Prostate gland (tissue), 2 donors: Measurements from ENCODE around the gene PODN. TPM values are rescaled to one million over a fixed set of nuclear protein-coding genes. Genes with fewer than 3 reads are reported as not detected.

Source experiments
- DNase-seq: peaks from one replicate; pipeline ENCODE4 v3.0.0-alpha.2; 2019; ENCODE audit warnings: low spot score
- H3K27ac ChIP-seq, 2 donors: fragments of 200-600 bp; sonication (generic); 2 replicates each; pipeline ENCODE4 v1.5.1; 2017 to 2019
- H3K27me3 ChIP-seq: fragments of 200-600 bp; sonication (generic); replicated peaks from 2 replicates; pipeline ENCODE4 v1.5.1; 2019; ENCODE audit not compliant: insufficient read depth
- H3K36me3 ChIP-seq, 2 donors: fragments of 200-600 bp; sonication (generic); 1 replicate in 1 of 2; 2 replicates in 1 of 2; pipeline versions ENCODE4 v1.5.1 to v1.8.1; 2017 to 2019
- H3K4me1 ChIP-seq: fragments of 200-600 bp; sonication (generic); replicated peaks from 2 replicates; pipeline ENCODE4 v1.5.1; 2019
- H3K4me3 ChIP-seq, 2 donors: fragments of 200-600 bp; sonication (generic); 2 replicates each; pipeline ENCODE4 v1.5.1; 2017 to 2019
- H3K9me3 ChIP-seq: fragments of 200-600 bp; sonication (generic); 2 replicates; pipeline ENCODE4 v1.5.1; 2017
- POLR2A ChIP-seq: fragments of 450-650 bp; IDR thresholded peaks from one replicate; pipeline ENCODE4 v1.6.1; 2016; ENCODE audit warnings: antibody characterized with exemption, mild to moderate bottlenecking
- POLR2AphosphoS5 ChIP-seq: sonication (generic); formaldehyde crosslinking; IDR thresholded peaks from one replicate; pipeline ENCODE4 v1.6.1; 2017; ENCODE audit warnings: antibody characterized with exemption
- WGBS: methylation state at CpG from one replicate; pipeline ENCODE4 v1.1.5; 2018; 5-methylcytosine and 5-hydroxymethylcytosine counted together
- intact Hi-C: fragments of 100-400 bp; cut with DNase I; formaldehyde crosslinking; loops from one replicate; pipeline ENCODE4 v1.14.2; 2022
- total RNA-seq, 2 donors: library from RNA; depleted of rRNA; stranded (reverse); fragments of >200 nt; gene quantifications; one replicate each; pipeline ENCODE4 v1.1.0, GENCODE V29; 2016
- TF ChIP-seq, protein P1 (sequence below), 4 experiments: fragments of 200-600 bp in 2 of 4; fragments of 450-650 bp in 2 of 4; sonication (generic) in 2 of 4; IDR thresholded peaks; 1 replicate in 3 of 4; 2 replicates in 1 of 4; pipeline ENCODE4 v1.5.1; 2016 to 2019; ENCODE audit warnings: antibody characterized with exemption in 4 of 4, mild to moderate bottlenecking in 2 of 4, moderate library complexity in 2 of 4

Gene PODN
- total RNA-seq, 2 donors from 2014 or later: 11.6 to 92.7 TPM

GRCh38 chr1:53061123-53061858 is 722 bp upstream of the PODN start:
- intact Hi-C loops: no loop called here

DNA sequence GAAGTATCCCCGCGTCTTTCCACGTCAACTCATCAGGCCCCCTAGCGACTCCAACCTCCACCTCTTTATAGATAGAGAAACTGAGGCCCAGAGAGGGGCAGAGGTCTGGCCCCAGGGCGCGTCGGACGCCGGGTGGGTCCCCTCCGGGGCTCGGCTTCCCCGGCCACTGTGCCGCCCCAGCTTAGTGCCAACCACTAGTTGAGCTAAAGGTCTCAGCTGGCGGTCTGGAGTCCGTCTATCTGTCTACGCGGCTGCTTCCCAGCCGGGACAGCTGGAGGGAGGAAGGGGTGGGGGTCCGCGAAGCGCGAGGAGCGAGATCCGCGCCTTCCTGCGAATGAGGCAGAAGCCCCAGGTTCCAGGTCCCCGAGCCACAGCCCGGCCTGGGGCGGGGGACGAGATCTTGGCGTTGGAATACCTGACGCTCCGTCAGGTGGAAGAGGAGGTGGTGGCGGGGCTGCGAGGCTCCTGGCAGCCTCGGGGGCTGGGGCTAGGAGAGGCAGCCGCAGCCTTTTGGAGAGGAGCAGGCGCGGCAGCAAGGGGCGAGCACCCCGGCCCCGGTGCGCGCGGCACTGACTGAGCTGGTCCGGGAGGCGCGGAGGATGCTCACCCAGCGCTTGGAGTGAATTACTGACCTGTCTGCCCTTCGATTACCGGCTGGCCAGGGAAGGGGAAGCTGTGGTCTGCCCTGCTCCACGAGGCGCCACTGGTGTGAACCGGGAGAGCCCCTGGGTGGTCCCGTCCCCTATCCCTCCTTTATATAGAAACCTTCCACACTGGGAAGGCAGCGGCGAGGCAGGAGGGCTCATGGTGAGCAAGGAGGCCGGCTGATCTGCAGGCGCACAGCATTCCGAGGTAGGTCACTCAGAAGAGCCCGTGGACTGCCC is 937 bp downstream of the PODN start:
- peak overlapping the region; percentile 46 to 49 for H3K4me3 ChIP-seq
- no peak for DNase-seq
- peaks cover 4% of the 10 kb centered on the region for H3K27me3 ChIP-seq
- no peaks in the 10 kb centered on the region for H3K9me3 ChIP-seq
- no peaks in the 10 kb centered on the region for H3K36me3 ChIP-seq
- intact Hi-C loops: no loop called here
- TF ChIP-seq, protein P1, sequence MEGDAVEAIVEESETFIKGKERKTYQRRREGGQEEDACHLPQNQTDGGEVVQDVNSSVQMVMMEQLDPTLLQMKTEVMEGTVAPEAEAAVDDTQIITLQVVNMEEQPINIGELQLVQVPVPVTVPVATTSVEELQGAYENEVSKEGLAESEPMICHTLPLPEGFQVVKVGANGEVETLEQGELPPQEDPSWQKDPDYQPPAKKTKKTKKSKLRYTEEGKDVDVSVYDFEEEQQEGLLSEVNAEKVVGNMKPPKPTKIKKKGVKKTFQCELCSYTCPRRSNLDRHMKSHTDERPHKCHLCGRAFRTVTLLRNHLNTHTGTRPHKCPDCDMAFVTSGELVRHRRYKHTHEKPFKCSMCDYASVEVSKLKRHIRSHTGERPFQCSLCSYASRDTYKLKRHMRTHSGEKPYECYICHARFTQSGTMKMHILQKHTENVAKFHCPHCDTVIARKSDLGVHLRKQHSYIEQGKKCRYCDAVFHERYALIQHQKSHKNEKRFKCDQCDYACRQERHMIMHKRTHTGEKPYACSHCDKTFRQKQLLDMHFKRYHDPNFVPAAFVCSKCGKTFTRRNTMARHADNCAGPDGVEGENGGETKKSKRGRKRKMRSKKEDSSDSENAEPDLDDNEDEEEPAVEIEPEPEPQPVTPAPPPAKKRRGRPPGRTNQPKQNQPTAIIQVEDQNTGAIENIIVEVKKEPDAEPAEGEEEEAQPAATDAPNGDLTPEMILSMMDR (IDR thresholded peaks at IDR 0.05): no peak
- TF ChIP-seq POLR2AphosphoS5 (no peak), POLR2A (no peak)
- peak overlapping the region; percentile 68 to 73 for H3K27ac ChIP-seq
- 20% methylated on average over 49 of the region's 61 CpGs for WGBS
- no peaks in the 10 kb centered on the region for H3K4me1 ChIP-seq

More at GRCh38 chr1:53061123-53061858, 722 bp upstream of the PODN start:
- Histone ChIP-seq H3K4me3 (peak overlapping the region; percentile 46 to 49), H3K4me1 (peaks cover 3% of the 10 kb centered on the region), H3K27me3 (peaks cover 4% of the 10 kb centered on the region), H3K36me3 (no peaks in the 10 kb centered on the region), H3K9me3 (no peaks in the 10 kb centered on the region), H3K27ac (peak overlapping the region; percentile 68 to 73)
- WGBS: 33% methylated on average over 19 of the region's 19 CpGs
- TF ChIP-seq, protein P1 (IDR thresholded peaks at IDR 0.05): no peak
- no peak for DNase-seq

DNA sequence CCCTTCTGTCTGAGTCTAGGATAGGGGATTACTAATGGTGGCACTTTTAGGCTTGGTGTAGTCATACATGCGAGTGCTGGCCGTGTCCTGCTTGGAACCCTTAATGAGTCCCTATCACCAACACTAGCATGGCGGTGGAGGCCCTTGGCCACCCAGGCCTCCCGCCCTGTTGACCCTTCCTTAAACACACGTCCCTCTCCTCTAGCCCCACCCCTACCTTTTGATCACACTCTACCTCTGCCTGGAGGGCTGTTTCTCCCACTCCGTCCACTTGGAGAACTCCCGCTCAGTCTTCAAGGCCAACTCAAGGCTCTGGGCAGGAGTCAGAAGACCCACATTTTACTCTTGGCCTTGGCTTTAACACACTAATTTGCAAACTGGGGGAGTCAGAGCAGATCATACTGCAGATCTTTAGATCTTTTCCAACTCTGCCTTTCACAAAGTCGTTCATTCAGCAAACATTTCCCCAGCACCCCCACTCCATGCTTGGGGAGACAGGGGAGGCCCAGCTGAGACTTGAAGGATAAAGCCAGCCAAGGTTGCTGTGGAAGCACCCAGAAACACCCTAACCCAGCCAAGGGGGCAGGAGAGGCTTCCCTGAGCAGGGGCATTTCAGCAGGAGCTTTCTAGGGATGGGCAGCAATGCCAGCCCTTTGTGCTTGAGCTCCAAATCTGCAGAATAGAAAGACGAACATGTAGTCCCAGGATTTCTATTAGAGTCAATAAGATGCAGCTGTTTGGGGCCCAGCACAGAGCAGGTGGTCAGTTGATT is 1.9 kb downstream of the PODN start:
- no peaks in the 10 kb centered on the region for H3K36me3 ChIP-seq
- TF ChIP-seq POLR2AphosphoS5 (no peak), POLR2A (no peak)
- TF ChIP-seq, protein P1 (IDR thresholded peaks at IDR 0.05): no peak
- peak overlapping the region in 1 of 2 donors; percentile 68 for H3K27ac ChIP-seq
- intact Hi-C loops: no loop called here
- WGBS: 91% methylated on average over 9 of the region's 9 CpGs
- no peak overlapping the region for H3K4me3 ChIP-seq
- no peak for DNase-seq
- H3K9me3 ChIP-seq: no peaks in the 10 kb centered on the region
- no peaks in the 10 kb centered on the region for H3K4me1 ChIP-seq
- H3K27me3 ChIP-seq: peaks cover 4% of the 10 kb centered on the region

DNA sequence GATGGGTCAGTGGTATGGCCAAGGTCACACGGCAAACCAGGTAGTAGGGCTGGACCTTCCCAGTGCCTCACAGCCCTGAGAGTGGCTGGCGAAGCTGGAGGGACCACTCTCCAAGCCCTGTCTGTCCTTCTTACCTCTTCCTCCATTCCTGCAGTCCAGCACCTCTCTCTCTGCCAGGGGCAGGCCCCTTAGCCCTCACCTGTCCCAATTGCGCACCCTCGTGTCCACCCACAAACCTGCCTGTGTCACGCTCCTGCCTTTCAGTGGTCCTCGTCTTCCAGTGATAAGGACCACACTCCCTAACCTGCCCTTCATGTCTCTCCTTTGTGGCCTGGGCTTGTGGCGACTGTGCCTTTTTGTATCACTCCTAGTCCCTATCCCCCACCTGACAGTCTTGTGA is 3.4 kb downstream of the PODN start:
- Histone ChIP-seq H3K4me3 (no peak overlapping the region), H3K4me1 (no peaks in the 10 kb centered on the region), H3K27ac (no peak overlapping the region), H3K9me3 (no peaks in the 10 kb centered on the region), H3K27me3 (peaks cover 4% of the 10 kb centered on the region), H3K36me3 (no peaks in the 10 kb centered on the region)
- TF ChIP-seq POLR2AphosphoS5: no peak
- intact Hi-C loops: no loop called here
- whole genome bisulfite sequencing: 96% methylated on average over 7 of the region's 7 CpGs
- no peak for DNase-seq

DNA sequence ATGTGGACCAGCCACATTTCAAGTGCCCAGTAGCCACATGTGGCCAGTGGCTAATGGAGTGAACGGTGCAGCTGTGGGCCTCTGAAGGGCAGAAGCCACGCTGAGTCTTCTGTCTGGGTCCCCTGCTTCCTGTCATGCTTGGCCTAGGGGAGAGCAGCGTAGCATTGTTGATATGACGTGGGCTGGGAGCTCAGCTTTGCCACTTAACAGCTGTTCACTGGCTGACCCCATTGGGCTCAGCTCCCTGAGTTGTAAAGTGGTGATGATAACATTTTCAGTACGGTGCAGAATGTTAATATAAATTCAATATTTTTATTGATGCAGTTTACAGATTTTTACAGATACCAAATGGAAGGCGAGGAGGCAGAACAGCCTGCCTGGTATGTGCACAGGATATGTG is 4.5 kb downstream of the PODN start:
- Histone ChIP-seq H3K27me3 (peaks cover 4% of the 10 kb centered on the region), H3K27ac (no peak overlapping the region), H3K4me1 (no peaks in the 10 kb centered on the region), H3K4me3 (no peak overlapping the region), H3K9me3 (no peaks in the 10 kb centered on the region), H3K36me3 (no peaks in the 10 kb centered on the region)
- intact Hi-C loops: no loop called here
- DNase-seq: no peak
- WGBS: 59% methylated on average over 6 of the region's 6 CpGs
- TF ChIP-seq POLR2AphosphoS5: no peak
- TF ChIP-seq, protein P1 (IDR thresholded peaks at IDR 0.05): no peak
- TF ChIP-seq POLR2A: no peak
